Breast epithelium (tissue), 4 donors: ENCODE results near the gene ARHGEF28. TPM values are rescaled to one million over a fixed set of nuclear protein-coding genes. Genes with fewer than 3 reads are reported as not detected.

Source experiments
- DNase-seq, 2 donors: peaks; one replicate each; pipeline ENCODE4 v3.0.0-alpha.2; 2019; ENCODE audit warnings: low spot score in 2 of 2
- H3K27ac ChIP-seq, 2 donors: fragments of 200-600 bp; sonication (generic) in 1 of 2; one replicate each; pipeline ENCODE4 v1.5.1; 2016 to 2019; ENCODE audit warnings: mild to moderate bottlenecking in 1 of 2
- H3K27me3 ChIP-seq, 2 donors: fragments of 200-600 bp; sonication (generic) in 1 of 2; one replicate each; pipeline versions ENCODE4 v1.5.1 to v1.6.0; 2017 to 2019; ENCODE audit warnings: control low read depth in 1 of 2, mild to moderate bottlenecking in 1 of 2
- H3K36me3 ChIP-seq: fragments of 200-600 bp; one replicate; pipeline ENCODE4 v1.5.1; 2019
- H3K4me1 ChIP-seq, 2 donors: fragments of 200-600 bp; sonication (generic); one replicate each; pipeline ENCODE4 v1.5.1; 2016 to 2019; ENCODE audit warnings: control low read depth in 1 of 2
- H3K4me3 ChIP-seq, 3 donors: fragments of 200-600 bp; sonication (generic); 1 replicate in 2 of 3; 2 replicates in 1 of 3; pipeline ENCODE4 v1.5.1; 2016 to 2019; ENCODE audit warnings: mild to moderate bottlenecking in 3 of 3, moderate library complexity in 2 of 3
- H3K9me3 ChIP-seq, 2 donors: fragments of 200-600 bp; sonication (generic) in 1 of 2; one replicate each; pipeline ENCODE4 v1.5.1; 2016 to 2019; ENCODE audit warnings: control low read depth in 1 of 2
- POLR2A ChIP-seq: fragments of 450-650 bp; IDR thresholded peaks from one replicate; pipeline ENCODE4 v1.6.1; 2016; ENCODE audit warnings: antibody characterized with exemption, mild to moderate bottlenecking, moderate library complexity
- POLR2AphosphoS5 ChIP-seq, 3 donors: sonication (generic); formaldehyde crosslinking; IDR thresholded peaks; one replicate each; pipeline ENCODE4 v1.6.1; 2017; ENCODE audit warnings: antibody characterized with exemption in 3 of 3
- intact Hi-C: fragments of 100-400 bp; cut with DNase I; formaldehyde crosslinking; loops from one replicate; pipeline ENCODE4 v1.15.1; 2023; ENCODE audit warnings: low total_unique reads
- total RNA-seq, 3 donors: library from RNA; depleted of rRNA; stranded (reverse); fragments of >200 nt; gene quantifications; one replicate each; pipeline ENCODE4 v1.1.0, GENCODE V29; 2016
- TF ChIP-seq, protein P1 (sequence below), 3 donors: fragments of 450-650 bp; IDR thresholded peaks; one replicate each; pipeline ENCODE4 v1.5.1; 2016 to 2017; ENCODE audit warnings: antibody characterized with exemption in 3 of 3, mild to moderate bottlenecking in 3 of 3, moderate library complexity in 3 of 3

Gene ARHGEF28
- total RNA-seq, 3 donors from 2014 or later: 11.4 to 65.4 (median 31.5) TPM

DNA sequence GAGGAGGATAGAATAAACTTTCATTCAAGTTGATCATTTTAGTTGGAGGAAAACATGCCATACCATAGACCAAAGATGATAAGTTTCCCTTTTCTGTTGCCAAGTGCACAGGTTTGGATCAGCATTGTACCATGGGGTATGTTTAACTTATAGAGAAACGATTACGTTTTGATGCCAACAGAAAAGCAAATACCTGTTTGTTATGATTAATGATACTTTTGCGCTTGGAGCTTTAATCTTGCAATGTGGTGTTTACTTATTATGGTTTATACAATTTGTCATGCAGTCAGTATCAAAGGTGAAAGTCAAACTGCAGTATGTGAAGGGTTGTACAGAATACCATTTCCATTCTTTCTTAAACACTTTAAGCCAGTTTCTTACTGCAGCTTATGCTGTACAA is 13.2 kb upstream of the ARHGEF28 start:
- TF ChIP-seq POLR2AphosphoS5 (IDR thresholded peaks at IDR 0.05) (no peak), POLR2A (no peak)
- TF ChIP-seq, protein P1, sequence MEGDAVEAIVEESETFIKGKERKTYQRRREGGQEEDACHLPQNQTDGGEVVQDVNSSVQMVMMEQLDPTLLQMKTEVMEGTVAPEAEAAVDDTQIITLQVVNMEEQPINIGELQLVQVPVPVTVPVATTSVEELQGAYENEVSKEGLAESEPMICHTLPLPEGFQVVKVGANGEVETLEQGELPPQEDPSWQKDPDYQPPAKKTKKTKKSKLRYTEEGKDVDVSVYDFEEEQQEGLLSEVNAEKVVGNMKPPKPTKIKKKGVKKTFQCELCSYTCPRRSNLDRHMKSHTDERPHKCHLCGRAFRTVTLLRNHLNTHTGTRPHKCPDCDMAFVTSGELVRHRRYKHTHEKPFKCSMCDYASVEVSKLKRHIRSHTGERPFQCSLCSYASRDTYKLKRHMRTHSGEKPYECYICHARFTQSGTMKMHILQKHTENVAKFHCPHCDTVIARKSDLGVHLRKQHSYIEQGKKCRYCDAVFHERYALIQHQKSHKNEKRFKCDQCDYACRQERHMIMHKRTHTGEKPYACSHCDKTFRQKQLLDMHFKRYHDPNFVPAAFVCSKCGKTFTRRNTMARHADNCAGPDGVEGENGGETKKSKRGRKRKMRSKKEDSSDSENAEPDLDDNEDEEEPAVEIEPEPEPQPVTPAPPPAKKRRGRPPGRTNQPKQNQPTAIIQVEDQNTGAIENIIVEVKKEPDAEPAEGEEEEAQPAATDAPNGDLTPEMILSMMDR (IDR thresholded peaks at IDR 0.05): no peak
- intact Hi-C loops: no loop called here
- no peak for DNase-seq
- Histone ChIP-seq H3K9me3 (no peaks in the 10 kb centered on the region), H3K4me3 (no peak overlapping the region), H3K27me3 (no peaks in the 10 kb centered on the region), H3K36me3 (no peaks in the 10 kb centered on the region), H3K4me1 (no peaks in the 10 kb centered on the region), H3K27ac (no peak overlapping the region)

DNA sequence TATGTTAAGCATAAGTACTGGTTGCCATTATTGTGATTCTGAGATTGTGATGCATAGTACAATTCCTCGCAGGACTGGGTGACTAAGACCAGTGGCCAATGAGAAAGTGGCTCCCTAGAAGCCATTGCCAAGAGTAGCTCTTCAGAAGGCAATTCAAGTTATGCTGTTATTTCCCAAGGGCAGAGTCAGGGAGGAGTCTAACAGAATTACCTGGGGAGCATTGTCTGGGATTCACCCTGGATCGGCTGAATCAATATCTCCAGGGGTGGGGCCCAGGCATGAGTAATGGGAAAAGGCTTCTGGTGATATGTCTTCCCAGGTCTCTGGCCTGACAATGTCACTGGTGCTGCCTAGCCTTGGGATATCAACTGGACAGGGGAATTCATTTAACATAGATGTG is 10.9 kb upstream of the ARHGEF28 start:
- intact Hi-C loops: no loop called here
- Histone ChIP-seq H3K27me3 (no peaks in the 10 kb centered on the region), H3K4me3 (no peak overlapping the region), H3K36me3 (no peaks in the 10 kb centered on the region), H3K4me1 (no peaks in the 10 kb centered on the region), H3K9me3 (no peaks in the 10 kb centered on the region), H3K27ac (no peak overlapping the region)
- no peak for TF ChIP-seq POLR2A
- TF ChIP-seq, protein P1 (IDR thresholded peaks at IDR 0.05): no peak
- no peak for TF ChIP-seq POLR2AphosphoS5 (IDR thresholded peaks at IDR 0.05)
- DNase-seq: no peak

DNA sequence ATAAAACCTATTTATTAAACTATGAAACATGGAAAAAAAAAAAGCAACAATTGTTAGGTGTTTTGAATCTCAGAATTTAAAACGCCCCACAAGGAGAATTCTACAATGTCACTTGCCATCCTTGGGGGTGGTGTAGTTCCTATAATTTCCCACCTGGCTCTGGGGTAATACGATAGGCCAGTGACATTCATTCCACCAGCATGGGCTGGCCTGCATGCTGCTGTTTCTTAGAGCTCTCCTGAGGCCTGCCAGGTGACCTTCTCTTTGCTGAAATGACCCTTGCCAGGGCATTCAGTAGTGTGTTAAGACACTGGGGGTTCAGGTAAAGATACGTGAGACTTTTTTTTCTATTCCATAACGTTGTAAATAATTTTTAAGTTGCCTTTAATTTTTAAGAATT is 10.0 kb upstream of the ARHGEF28 start:
- H3K9me3 ChIP-seq: no peaks in the 10 kb centered on the region
- H3K36me3 ChIP-seq: no peaks in the 10 kb centered on the region
- H3K4me3 ChIP-seq: no peak overlapping the region
- TF ChIP-seq POLR2AphosphoS5 (IDR thresholded peaks at IDR 0.05) (no peak), POLR2A (no peak)
- TF ChIP-seq, protein P1 (IDR thresholded peaks at IDR 0.05): no peak
- no peak for DNase-seq
- no peaks in the 10 kb centered on the region for H3K4me1 ChIP-seq
- no peaks in the 10 kb centered on the region for H3K27me3 ChIP-seq
- intact Hi-C loops: no loop called here
- H3K27ac ChIP-seq: no peak overlapping the region

DNA sequence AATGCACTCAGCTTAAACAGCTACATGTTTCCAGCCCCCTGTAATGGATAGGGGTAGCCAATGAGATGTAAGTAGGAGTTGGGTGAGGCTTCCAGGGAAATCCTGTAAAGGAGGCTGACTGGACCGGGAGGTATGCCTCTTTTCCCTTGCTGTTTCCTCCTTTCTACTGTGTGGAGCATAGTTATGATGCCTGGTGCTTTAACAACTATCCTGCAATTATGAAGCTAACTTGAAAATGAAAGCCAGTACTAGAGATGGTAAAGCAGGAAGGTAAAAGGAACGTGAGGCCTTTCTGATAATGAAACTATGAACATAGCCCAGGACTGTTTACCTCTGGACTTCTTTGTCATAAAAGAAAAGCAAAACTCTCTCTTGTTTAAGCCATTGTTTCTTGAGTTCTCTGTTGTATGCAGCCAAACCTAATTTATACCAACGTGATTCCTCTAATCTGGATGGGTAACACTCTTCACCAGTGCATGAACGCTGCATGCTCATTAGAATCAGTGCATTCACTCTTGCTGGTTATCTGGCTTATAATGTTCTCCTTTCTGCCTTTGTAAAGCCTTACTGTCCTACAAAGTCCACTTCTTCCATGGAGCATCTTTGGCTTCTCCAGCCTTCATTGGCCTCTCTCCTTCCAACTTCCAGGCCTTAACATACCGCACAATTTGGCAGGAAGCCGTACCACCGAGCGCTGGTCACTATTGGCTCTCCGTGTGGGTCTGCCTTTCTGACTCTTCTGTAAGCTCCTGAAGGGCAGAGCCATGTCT is 8.3 kb upstream of the ARHGEF28 start:
- Histone ChIP-seq H3K9me3 (no peaks in the 10 kb centered on the region), H3K4me3 (no peak overlapping the region), H3K36me3 (no peaks in the 10 kb centered on the region), H3K4me1 (no peaks in the 10 kb centered on the region), H3K27me3 (no peaks in the 10 kb centered on the region), H3K27ac (no peak overlapping the region)
- DNase-seq: no peak
- TF ChIP-seq POLR2A (no peak), POLR2AphosphoS5 (IDR thresholded peaks at IDR 0.05) (no peak)
- TF ChIP-seq, protein P1 (IDR thresholded peaks at IDR 0.05): no peak
- intact Hi-C loops: no loop called here

DNA sequence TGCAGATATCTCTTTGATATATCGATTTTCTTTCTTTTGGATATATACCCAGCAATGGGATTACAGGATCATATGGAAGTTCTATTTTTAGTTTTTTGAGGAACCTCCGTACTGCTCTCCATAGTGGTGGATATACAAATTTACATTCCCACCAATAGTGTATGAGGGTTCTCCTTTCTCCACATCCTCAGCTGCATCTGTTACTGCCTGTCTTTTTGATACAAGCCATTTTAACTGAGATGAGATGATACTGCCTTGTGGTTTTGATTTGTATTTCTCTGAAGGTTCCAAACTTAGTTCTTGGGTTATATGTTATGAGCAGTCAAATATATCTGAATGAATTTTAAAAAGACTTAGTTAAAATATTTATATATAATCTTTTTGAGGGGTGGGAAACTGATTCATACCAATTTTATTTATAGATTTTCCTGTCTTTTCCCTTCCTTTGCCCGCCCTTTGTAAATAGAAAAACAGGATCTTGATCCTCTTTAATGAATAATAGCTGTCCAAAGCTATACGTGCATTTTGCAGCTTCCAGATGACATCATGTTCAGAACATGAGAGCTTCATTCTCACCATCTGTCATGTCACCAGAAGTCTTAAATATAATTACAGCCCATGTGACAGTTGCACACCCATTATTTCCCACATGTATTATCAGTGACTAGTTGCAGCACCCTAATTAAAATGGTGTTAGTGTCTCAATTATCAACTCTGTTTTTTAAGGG is 6.2 kb upstream of the ARHGEF28 start:
- DNase-seq: no peak
- Histone ChIP-seq H3K9me3 (no peaks in the 10 kb centered on the region), H3K4me3 (no peak overlapping the region), H3K27me3 (no peaks in the 10 kb centered on the region), H3K4me1 (no peaks in the 10 kb centered on the region), H3K36me3 (no peaks in the 10 kb centered on the region), H3K27ac (no peak overlapping the region)
- TF ChIP-seq, protein P1 (IDR thresholded peaks at IDR 0.05): no peak
- TF ChIP-seq POLR2A: no peak
- TF ChIP-seq POLR2AphosphoS5 (IDR thresholded peaks at IDR 0.05): no peak
- intact Hi-C loops: no loop called here
